WI38 (cell line): ENCODE results near the gene CCNT1.

ENCODE experiments used
- H3K4me3 ChIP-seq: 2 replicates; pipeline ENCODE4 v1.5.1; 2011; ENCODE audit warnings: low read depth, mild to moderate bottlenecking, control low read depth, low read length
- TF ChIP-seq, protein P1 (sequence below): IDR thresholded peaks from 2 replicates; pipeline ENCODE4 v1.5.1; 2012; ENCODE audit warnings: low read depth, mild to moderate bottlenecking, control low read depth, low read length

Gene CCNT1

DNA sequence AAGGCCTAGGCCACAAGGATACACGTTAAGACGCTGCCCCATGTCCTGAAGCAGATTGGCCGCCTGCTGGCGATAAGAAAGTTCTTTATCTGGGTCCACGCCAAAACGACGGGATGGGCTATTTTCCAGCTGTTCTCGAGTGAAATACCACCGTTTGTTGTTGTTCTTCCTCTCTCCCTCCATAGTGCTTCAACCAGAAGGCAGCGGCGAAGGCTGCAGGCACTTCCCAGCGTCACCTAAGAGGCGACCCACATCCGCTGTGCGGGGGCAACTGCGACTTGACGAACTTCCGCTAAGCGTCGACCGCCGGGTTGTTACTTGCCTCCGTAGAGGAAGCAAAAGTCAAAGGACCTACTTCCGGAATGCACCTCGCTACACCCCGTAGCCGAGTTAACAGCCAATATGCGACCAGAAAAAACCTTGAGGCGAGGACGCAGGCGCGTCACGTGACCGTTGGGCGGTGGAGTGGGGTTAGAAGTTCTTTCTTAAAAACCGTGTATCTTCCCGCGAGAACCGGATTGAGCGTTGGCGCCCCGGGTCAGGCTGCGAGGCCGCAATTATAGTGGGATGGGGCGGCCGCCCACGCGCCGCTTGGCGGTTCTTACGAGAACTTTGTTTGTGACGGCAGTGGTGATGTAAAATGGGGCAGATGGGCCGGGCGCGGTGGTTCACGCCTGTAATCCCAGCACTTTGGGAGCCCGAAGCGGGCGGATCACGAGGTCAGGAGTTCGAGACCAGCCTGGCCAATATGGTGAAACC lies at the start of gene CCNT1:
TSS of gene CCNT1 (minus strand) at position 215 of the 759 bp plus-strand sequence. CDS start at position 183, 32 bp downstream.
- H3K4me3 ChIP-seq = peak within 1 kb of the TSS; percentile 80
- TF ChIP-seq, protein P1, sequence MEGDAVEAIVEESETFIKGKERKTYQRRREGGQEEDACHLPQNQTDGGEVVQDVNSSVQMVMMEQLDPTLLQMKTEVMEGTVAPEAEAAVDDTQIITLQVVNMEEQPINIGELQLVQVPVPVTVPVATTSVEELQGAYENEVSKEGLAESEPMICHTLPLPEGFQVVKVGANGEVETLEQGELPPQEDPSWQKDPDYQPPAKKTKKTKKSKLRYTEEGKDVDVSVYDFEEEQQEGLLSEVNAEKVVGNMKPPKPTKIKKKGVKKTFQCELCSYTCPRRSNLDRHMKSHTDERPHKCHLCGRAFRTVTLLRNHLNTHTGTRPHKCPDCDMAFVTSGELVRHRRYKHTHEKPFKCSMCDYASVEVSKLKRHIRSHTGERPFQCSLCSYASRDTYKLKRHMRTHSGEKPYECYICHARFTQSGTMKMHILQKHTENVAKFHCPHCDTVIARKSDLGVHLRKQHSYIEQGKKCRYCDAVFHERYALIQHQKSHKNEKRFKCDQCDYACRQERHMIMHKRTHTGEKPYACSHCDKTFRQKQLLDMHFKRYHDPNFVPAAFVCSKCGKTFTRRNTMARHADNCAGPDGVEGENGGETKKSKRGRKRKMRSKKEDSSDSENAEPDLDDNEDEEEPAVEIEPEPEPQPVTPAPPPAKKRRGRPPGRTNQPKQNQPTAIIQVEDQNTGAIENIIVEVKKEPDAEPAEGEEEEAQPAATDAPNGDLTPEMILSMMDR = 0 out of 2 replicates have a peak, but pooled peaks have one; percentile 19

DNA sequence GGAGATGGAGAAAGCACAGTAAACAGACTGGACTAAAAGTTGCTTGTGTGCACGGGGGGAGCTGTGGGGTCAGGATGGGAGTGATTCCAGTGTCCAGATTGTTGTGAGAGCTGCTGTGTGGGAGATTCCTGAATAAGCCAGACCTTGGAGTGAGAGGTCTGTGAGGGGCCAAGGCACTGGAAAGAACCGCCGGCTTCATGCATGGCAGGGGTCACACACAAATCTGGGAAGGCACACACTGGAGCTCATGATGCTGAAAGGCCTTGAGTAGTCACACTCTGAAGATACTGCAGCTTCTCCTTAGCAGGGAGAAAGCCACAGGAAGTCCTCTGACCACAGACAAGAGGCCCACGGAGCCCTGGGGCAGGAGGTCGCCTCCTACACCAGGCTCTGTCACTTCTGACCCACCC lies 49.3 kb upstream of the CCNT1 start:
- H3K4me3 ChIP-seq = no peak overlapping the region
- TF ChIP-seq, protein P1 = no peak

DNA sequence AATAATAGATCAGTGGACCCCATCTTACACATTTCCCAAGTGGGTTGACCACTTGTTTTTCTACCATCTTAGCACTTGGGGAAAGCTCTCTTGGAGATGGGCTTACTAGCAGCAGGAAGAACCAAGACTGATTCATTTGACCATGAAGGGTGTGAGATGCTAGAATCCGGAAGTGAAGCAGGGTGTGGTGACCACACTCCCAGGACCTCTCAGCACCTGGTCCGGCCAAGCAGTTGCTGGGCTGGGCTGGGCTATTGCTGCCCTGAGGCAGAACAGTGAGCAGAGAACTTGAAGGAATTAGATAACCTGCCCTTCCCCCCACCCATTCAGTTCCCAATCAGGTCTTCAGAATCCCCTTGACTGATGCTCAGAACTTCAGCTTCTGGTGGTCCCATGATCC lies 48.0 kb upstream of the CCNT1 start:
- TF ChIP-seq, protein P1 = no peak
- H3K4me3 ChIP-seq = no peak overlapping the region

DNA sequence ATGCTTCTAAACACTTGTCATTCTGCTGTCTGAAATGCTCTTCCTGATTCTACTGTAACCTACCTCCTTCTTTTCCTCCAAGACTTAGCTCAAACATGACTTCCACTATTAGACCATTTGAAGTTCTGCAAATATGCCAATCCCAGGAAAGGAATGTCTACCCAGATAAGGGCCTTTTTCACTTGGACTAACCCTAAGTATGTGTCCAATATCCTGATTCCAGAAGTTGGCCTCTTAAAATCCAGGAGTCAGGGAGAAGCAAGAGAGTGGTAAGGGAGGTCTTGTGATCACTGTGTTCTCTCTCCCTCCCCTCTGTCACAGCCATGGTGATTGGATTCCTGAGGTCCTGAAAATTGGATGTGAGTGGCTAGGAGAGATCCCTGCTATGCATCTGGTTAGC lies 42.2 kb upstream of the CCNT1 start:
- TF ChIP-seq, protein P1 = no peak
- H3K4me3 ChIP-seq = no peak overlapping the region

DNA sequence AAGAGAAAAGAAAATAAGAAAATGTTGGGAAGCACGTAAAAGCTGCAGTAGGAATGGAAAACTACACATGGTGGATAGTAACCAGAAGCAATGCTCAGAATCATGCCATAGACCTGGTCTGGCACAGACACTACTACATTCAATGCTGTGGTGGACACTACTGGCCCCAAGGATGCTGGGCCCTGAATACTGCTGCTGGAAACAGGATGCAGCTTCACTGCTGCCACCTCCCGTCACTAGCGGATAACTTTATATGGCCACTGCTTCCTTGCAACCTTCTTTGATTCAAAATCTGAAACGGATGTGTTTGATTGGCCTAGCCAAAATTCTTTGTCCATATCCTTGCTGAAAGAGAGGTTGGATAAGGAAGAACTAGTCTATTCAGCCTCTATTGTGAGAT lies 41.7 kb upstream of the CCNT1 start:
- no peak overlapping the region for H3K4me3 ChIP-seq
- TF ChIP-seq, protein P1 = no peak

DNA sequence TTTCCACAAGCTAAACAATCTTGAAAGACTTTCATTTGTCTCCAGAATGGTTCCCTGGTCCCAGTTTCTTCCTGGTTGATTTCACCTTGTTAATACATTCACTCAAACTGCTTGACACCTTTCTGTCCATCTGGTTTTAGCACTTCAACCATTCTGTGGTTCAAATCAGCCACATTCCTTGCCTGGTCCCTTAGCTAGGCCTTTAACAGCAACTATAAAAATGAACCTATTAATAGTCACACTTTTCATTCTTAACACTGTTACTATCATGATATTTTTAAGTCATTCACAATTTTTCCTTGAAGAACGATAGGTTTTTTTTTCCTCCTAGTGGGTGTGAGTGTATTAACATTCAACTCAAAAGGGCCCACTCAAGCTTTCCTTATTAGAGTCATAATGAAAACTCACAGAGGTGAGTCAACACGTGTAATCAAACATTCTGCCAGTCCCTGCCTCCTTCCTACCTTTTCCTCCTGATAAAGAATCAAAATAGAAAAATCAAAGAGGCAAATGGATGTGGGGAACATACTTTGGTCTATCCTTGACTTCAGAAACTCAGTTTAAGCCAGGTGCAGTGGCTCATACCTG lies 34.4 kb upstream of the CCNT1 start:
- no peak overlapping the region for H3K4me3 ChIP-seq
- TF ChIP-seq, protein P1 = no peak

DNA sequence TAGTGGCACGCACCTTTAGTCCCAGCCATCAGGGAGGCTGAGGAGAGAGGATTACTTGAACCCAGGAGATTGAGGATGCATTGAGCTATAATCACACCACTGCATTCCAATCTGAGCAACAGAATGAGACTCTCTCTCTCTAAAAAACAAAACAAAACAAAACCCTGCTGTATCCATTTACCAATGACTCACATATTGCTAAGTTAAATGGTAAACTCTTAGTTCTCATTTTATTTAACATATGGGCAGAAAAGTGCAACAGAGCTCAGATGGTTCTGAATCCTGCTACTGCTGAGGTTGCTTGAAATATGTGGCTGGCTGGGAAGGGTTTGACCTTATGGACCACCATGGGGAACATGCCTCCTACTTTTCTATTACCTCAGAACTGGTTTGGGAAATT lies 33.7 kb upstream of the CCNT1 start:
- TF ChIP-seq, protein P1 = no peak
- H3K4me3 ChIP-seq = no peak overlapping the region
